ENCODE data around the gene ADGRL1.

DNA sequence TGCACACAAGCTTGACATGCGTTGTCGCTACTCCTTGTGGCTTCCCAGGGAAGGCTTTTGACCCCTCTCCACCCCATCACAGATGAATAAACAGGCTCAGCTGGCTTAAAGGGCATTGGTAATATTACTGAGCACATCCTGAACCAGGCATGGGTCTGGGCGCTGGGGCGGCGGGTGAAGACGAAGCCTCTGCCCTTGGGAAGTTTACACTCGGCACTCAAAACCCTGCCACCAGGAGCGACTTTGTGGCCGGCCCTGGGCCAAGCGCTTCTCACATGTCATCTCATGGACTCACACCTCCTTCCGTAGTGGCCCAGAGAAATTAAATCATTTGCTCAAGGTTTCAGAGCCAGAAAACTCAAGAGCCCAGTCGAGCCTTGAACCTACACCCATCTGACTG, 37.0 kb downstream of the ADGRL1 start:
- TF ChIP-seq CTCF (IDR thresholded peaks at IDR 0.05) (no peak), CHD2 (IDR thresholded peaks at IDR 0.05; ENCODE audit: low read length, partially characterized antibody) (no peak), POLR2AphosphoS5 (IDR thresholded peaks at IDR 0.05; ENCODE audit: low read depth, low read length) (no peak), NRF1 (IDR thresholded peaks at IDR 0.05; ENCODE audit: low read depth, low read length) (no peak), SMC3 (IDR thresholded peaks at IDR 0.05; ENCODE audit: low read depth, low read length) (no peak), GATA2 (CRISPR knock-in tag; IDR thresholded peaks at IDR 0.05) (no peak)
- TF ChIP-seq, protein P1, sequence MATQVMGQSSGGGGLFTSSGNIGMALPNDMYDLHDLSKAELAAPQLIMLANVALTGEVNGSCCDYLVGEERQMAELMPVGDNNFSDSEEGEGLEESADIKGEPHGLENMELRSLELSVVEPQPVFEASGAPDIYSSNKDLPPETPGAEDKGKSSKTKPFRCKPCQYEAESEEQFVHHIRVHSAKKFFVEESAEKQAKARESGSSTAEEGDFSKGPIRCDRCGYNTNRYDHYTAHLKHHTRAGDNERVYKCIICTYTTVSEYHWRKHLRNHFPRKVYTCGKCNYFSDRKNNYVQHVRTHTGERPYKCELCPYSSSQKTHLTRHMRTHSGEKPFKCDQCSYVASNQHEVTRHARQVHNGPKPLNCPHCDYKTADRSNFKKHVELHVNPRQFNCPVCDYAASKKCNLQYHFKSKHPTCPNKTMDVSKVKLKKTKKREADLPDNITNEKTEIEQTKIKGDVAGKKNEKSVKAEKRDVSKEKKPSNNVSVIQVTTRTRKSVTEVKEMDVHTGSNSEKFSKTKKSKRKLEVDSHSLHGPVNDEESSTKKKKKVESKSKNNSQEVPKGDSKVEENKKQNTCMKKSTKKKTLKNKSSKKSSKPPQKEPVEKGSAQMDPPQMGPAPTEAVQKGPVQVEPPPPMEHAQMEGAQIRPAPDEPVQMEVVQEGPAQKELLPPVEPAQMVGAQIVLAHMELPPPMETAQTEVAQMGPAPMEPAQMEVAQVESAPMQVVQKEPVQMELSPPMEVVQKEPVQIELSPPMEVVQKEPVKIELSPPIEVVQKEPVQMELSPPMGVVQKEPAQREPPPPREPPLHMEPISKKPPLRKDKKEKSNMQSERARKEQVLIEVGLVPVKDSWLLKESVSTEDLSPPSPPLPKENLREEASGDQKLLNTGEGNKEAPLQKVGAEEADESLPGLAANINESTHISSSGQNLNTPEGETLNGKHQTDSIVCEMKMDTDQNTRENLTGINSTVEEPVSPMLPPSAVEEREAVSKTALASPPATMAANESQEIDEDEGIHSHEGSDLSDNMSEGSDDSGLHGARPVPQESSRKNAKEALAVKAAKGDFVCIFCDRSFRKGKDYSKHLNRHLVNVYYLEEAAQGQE (IDR thresholded peaks at IDR 0.05; ENCODE audit: low read depth, low read length), result no peak
